OCI-LY7 (cell line): ENCODE results near the gene FFAR2. TPM values are rescaled to one million over a fixed set of nuclear protein-coding genes. Genes with fewer than 3 reads are reported as not detected.
"Not testable (repeated sequence)": the region's sequence is repeated elsewhere in the genome, so short reads cannot be mapped to it uniquely, and the experiment has no call there.

ENCODE experiments used
- BruUV-seq: library from RNA; stranded (reverse); fragments of 400-500 nt; replicated peaks from 2 replicates; lab custom pipeline; 2021; lab: Mats Ljungman, UMichigan
- CTCF ChIA-PET: fragments of 300-600 bp; sonication (Branson Sonifier 250); formaldehyde crosslinking; loops from one replicate; lab custom pipeline; 2022; ENCODE audit warnings: antibody characterized with exemption; ENCODE audit not compliant: unreplicated experiment; lab: Charles Lee
- POLR2A ChIA-PET: fragments of 300-600 bp; sonication (Branson Sonifier 250); formaldehyde crosslinking; loops from one replicate; lab custom pipeline; 2022; ENCODE audit warnings: antibody characterized with exemption; lab: Charles Lee
- DNase-seq: peaks from one replicate; pipeline ENCODE4 v3.0.0-alpha.2; 2015; ENCODE audit warnings: low spot score
- H2AFZ ChIP-seq: fragments of 200-600 bp; sonication (generic), shearing (Covaris generic); 2 replicates; pipeline ENCODE4 v1.6.1; 2014; ENCODE audit warnings: mild to moderate bottlenecking, antibody characterized with exemption, low read length, moderate library complexity
- H3K27ac ChIP-seq: fragments of 200-600 bp; sonication (generic); 2 replicates; pipeline ENCODE4 v1.5.1; 2014; ENCODE audit warnings: mixed run types, low read depth, mild to moderate bottlenecking, moderate library complexity, low read length, inconsistent platforms; ENCODE audit not compliant: poor library complexity, severe bottlenecking
- H3K36me3 ChIP-seq: fragments of 200-600 bp; sonication (generic); 2 replicates; pipeline ENCODE4 v1.6.1; 2014; ENCODE audit warnings: mild to moderate bottlenecking, antibody characterized with exemption, low read length, moderate library complexity, mixed read lengths; ENCODE audit not compliant: insufficient read depth
- H3K4me1 ChIP-seq: fragments of 200-600 bp; sonication (generic); 2 replicates; pipeline ENCODE4 v1.5.1; 2014; ENCODE audit warnings: mild to moderate bottlenecking, low read length; ENCODE audit not compliant: insufficient read depth, poor library complexity, severe bottlenecking
- H3K4me2 ChIP-seq: fragments of 200-600 bp; sonication (generic); 2 replicates; pipeline ENCODE4 v1.6.1; 2014; ENCODE audit warnings: mild to moderate bottlenecking, low read length
- H3K4me3 ChIP-seq: fragments of 200-600 bp; sonication (generic); 2 replicates; pipeline ENCODE4 v1.5.1; 2014; ENCODE audit warnings: mild to moderate bottlenecking, low read depth, low read length; ENCODE audit not compliant: poor library complexity, severe bottlenecking
- H3K79me2 ChIP-seq: fragments of 200-600 bp; sonication (generic); 2 replicates; pipeline ENCODE4 v1.6.1; 2016; ENCODE audit warnings: low read depth, mild to moderate bottlenecking, low read length, moderate library complexity, mixed read lengths; ENCODE audit not compliant: insufficient read depth
- H3K9me2 ChIP-seq: fragments of 200-600 bp; sonication (generic); 2 replicates; pipeline ENCODE4 v1.6.1; 2016; ENCODE audit warnings: mild to moderate bottlenecking, low read length, mixed read lengths; ENCODE audit not compliant: insufficient read depth
- H3K9me3 ChIP-seq: fragments of 200-600 bp; sonication (generic); 2 replicates; pipeline ENCODE4 v1.6.1; 2014; ENCODE audit warnings: mild to moderate bottlenecking, mixed run types, low read length, mixed read lengths
- H4K20me1 ChIP-seq: fragments of 200-600 bp; sonication (generic); 2 replicates; pipeline ENCODE4 v1.6.1; 2014; ENCODE audit warnings: mild to moderate bottlenecking, antibody characterized with exemption, low read length, moderate library complexity, mixed read lengths; ENCODE audit not compliant: insufficient read depth
- EZH2phosphoT487 ChIP-seq: fragments of 200-600 bp; sonication (generic); IDR thresholded peaks from 2 replicates; pipeline ENCODE4 v1.6.1; 2018; ENCODE audit warnings: low read depth, borderline replicate concordance, mild to moderate bottlenecking, mixed run types, antibody characterized with exemption, low read length, moderate library complexity, mixed read lengths
- intact Hi-C: fragments of 100-400 bp; cut with micrococcal nuclease; formaldehyde crosslinking; loops from one replicate; pipeline ENCODE4 v1.10.0; 2022; ENCODE audit not compliant: unreplicated experiment
- total RNA-seq, 2 experiments: library from RNA; depleted of rRNA in 1 of 2; stranded (reverse); fragments of >200 nt in 1 of 2; shearing (Covaris generic) in 1 of 2; gene quantifications; 2 replicates each; pipeline ENCODE4 v1.2.3, GENCODE V29; 2014 to 2022
- TF ChIP-seq, protein P1 (sequence below): fragments of 200-600 bp; sonication (generic); conservative IDR thresholded peaks from 2 replicates; pipeline ENCODE4 v1.5.1; 2014; ENCODE audit warnings: mild to moderate bottlenecking, antibody characterized with exemption, low read length, moderate library complexity, mixed read lengths

Gene FFAR2
- total RNA-seq, 2 experiments from 2014 or later: not detected

DNA sequence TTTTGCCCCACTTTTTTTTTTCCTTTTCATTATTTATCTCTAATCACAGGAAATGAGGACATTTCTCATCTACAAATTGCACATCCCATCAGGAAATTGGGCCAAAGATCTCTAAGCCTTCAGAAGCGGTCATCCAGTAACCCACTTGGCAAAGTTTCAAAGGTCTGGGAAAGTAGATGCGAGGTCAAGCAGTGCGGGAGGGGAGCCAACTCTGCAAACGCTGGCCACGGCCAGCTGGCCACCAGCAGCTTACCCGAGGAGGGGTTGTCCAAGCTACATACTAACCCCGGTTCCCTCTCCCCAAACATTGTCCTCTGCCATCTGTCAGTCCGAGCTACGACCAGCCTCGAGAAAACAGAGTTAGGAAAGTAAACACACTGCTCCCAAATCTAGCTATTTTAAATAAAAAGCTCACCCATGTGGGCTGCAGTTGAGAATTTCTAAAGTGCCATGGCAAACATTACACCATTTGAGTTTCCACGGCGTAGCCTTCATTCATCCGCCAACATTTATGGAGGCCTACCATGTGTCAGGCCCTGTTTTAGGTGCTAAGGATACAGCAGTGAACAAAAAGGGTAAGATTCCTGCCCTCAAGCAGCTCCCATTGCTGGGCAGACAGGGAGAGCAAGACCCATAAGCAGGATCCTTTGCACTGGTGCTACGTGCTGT, 11.5 kb downstream of the FFAR2 start:
- Histone ChIP-seq H3K79me2 (no peaks in the 10 kb centered on the region), H3K9me2 (no peaks in the 10 kb centered on the region), H3K27ac (no peak overlapping the region), H3K9me3 (no peaks in the 10 kb centered on the region), H3K4me3 (no peak overlapping the region), H4K20me1 (no peaks in the 10 kb centered on the region), H3K4me1 (peaks cover 65% of the 10 kb centered on the region), H2AFZ (no peak overlapping the region), H3K4me2 (peak overlapping the region; percentile 67), H3K36me3 (no peaks in the 10 kb centered on the region)
- no peak for DNase-seq
- BruUV-seq: no TSS peak
- TF ChIP-seq, protein P1, sequence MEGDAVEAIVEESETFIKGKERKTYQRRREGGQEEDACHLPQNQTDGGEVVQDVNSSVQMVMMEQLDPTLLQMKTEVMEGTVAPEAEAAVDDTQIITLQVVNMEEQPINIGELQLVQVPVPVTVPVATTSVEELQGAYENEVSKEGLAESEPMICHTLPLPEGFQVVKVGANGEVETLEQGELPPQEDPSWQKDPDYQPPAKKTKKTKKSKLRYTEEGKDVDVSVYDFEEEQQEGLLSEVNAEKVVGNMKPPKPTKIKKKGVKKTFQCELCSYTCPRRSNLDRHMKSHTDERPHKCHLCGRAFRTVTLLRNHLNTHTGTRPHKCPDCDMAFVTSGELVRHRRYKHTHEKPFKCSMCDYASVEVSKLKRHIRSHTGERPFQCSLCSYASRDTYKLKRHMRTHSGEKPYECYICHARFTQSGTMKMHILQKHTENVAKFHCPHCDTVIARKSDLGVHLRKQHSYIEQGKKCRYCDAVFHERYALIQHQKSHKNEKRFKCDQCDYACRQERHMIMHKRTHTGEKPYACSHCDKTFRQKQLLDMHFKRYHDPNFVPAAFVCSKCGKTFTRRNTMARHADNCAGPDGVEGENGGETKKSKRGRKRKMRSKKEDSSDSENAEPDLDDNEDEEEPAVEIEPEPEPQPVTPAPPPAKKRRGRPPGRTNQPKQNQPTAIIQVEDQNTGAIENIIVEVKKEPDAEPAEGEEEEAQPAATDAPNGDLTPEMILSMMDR: no peak
- intact Hi-C loops: loop anchor here (10.0 kb wide), 1 partner anchor 315 kb away; the partner anchor contains the start of gene FXYD7
- ChIA-PET CTCF (no interaction called here), POLR2A (interaction anchor here (0.6 to 1.4 kb wide), 2 partner anchors 103 to 458 kb away, joined by 3 to 4 read pairs; no protein-coding TSS in a partner anchor)

DNA sequence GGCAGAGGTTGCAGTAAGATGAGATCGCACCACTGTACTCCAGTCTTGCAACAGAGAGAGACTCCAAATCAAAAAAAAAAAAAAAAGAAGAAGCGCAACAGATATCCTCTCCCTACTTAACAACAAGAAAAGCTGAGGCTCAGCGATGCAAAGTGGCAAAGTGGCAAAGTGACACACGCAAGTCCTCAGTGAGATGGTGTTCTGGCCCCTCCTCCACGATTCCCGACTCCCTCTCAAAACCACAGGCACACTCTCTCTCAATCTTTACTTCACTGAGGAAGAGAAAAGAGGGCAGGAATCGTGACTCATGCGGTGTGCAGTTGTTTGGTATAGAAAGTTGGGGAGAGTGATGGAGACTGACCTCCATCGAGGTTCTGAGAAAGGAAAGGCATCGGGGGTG, 12.6 kb downstream of the FFAR2 start:
- Histone ChIP-seq H3K9me3 (no peaks in the 10 kb centered on the region), H3K27ac (no peak overlapping the region), H4K20me1 (no peaks in the 10 kb centered on the region), H3K79me2 (no peaks in the 10 kb centered on the region), H3K4me3 (no peak overlapping the region), H3K4me1 (peaks cover 65% of the 10 kb centered on the region), H3K36me3 (no peaks in the 10 kb centered on the region), H2AFZ (no peak overlapping the region), H3K9me2 (no peaks in the 10 kb centered on the region), H3K4me2 (0 out of 2 replicates have a peak overlapping the region, but pooled peaks have one; percentile 4)
- BruUV-seq: no TSS peak
- TF ChIP-seq EZH2phosphoT487: no peak
- TF ChIP-seq, protein P1: no peak
- intact Hi-C loops: loop anchor here (10.0 kb wide), 1 partner anchor 316 kb away; the partner anchor contains the start of gene FXYD7
- POLR2A ChIA-PET: interaction anchor here (0.6 to 0.7 kb wide), 2 partner anchors 16 to 111 kb away, joined by 3 to 4 read pairs; no protein-coding TSS in a partner anchor
- CTCF ChIA-PET: no interaction called here
- no peak for DNase-seq

DNA sequence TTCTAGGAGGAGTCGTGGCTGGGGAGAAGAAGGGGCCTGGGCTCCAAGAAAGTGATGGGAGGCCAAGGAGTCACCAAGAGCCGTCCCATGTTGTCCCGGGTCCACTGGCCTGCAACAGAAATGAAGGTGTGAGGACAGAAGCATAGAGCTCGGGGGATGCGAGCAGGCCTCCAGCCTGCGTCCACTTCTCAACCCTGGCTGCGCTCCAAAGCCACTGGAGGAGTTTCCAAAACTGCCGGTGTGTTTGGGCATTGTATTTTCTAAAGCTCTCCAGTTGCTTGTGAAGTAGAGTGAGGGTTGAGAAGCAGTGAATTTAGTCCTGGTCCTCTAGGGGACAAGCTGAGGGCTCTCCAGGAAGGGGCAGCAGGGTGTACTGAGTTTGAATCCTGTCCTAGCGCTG, 13.0 kb downstream of the FFAR2 start:
- peaks cover 65% of the 10 kb centered on the region for H3K4me1 ChIP-seq
- DNase-seq: no peak
- H4K20me1 ChIP-seq: no peaks in the 10 kb centered on the region
- H3K79me2 ChIP-seq: no peaks in the 10 kb centered on the region
- POLR2A ChIA-PET: interaction anchor here (0.6 to 0.7 kb wide), 2 partner anchors 16 to 111 kb away, joined by 3 to 4 read pairs; no protein-coding TSS in a partner anchor
- no TSS peak for BruUV-seq
- H3K9me3 ChIP-seq: no peaks in the 10 kb centered on the region
- intact Hi-C loops: loop anchor here (10.0 kb wide), 1 partner anchor 316 kb away; the partner anchor contains the start of gene FXYD7
- H3K4me2 ChIP-seq: no peak overlapping the region
- H2AFZ ChIP-seq: no peak overlapping the region
- no peaks in the 10 kb centered on the region for H3K36me3 ChIP-seq
- H3K4me3 ChIP-seq: no peak overlapping the region
- H3K9me2 ChIP-seq: no peaks in the 10 kb centered on the region
- TF ChIP-seq, protein P1: no peak
- CTCF ChIA-PET: no interaction called here
- H3K27ac ChIP-seq: no peak overlapping the region

DNA sequence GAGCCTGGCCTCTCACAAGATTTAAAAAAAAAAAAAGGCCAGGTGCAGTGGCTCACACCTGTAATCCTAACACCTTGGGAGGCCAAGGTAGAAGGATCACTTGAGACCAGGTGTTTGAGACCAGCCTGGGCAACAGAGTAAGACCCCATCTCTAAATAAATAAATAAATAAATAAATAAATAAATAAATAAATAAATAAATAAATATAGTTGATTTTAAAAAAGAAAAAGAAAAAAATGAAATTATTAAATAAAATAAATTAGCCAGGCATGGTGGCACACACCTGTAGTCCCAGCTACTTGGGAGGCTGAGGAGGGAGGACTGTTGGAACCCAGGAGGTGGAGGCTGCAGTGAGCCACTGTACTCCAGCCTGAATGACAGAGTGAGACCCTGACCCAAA, 13.7 kb downstream of the FFAR2 start:
- DNase-seq, H3K79me2 ChIP-seq, H3K27ac ChIP-seq, H2AFZ ChIP-seq, BruUV-seq, H3K9me2 ChIP-seq, H3K36me3 ChIP-seq, H3K4me3 ChIP-seq, H3K9me3 ChIP-seq, H4K20me1 ChIP-seq: not testable (repeated sequence)
- ChIA-PET CTCF (interaction anchor here (0.6 kb wide), 1 partner anchor 101 kb away, joined by 3 read pairs; no protein-coding TSS in a partner anchor), POLR2A (interaction anchor here (0.7 kb wide), 1 partner anchor 1712 kb away, joined by 3 read pairs; no protein-coding TSS in a partner anchor)
- Histone ChIP-seq H3K4me2 (peak overlapping the region; percentile 62), H3K4me1 (peaks cover 64% of the 10 kb centered on the region)
- intact Hi-C loops: loop anchor here (10.0 kb wide), 1 partner anchor 317 kb away; the partner anchor contains the start of gene FXYD7
